ENCODE data around the gene PYGM.

DNA sequence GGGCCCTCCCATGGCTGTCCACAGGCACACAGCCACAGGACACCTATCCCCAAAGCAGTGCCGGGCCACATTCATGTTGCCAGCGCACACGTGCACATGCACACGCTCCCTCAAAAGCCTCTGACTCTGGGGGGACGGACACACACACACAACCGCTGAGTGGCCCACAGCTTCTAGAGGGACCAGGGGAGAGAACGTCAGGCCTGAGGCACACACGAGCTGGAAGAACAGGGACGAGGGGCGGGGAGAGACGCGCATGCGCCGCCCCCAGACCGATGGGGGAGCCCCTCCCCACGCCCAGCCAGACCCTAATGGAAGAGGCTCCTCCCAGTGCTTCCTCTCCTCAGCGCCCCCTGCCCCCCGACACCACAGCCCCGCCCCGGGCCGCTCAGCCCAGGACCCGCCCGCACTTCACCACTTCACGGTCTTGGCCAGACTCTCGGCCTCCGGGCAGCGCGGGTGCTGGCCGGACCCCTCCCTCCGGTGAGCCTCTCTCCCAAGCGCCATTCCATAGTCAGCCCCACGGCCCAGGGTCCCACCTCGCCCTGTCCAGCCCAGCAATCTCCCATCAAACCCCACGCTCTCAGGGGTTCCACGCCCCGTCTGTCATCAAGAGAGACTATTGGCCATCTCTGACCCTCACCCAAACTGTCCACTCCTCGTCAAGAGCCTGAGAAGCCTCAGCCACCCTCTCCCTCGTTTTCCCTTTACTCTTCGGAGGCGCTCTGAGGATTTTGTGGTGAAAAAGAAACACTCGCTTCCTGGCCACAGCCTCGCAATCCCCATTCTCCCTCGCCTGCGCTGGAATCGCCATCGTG is 48.4 kb downstream of the PYGM start:
- TF ChIP-seq POLR2AphosphoS5 (IDR thresholded peaks at IDR 0.05; ENCODE audit: low read depth, low read length) (no peak), TAF1 (IDR thresholded peaks at IDR 0.05; ENCODE audit: borderline replicate concordance, insufficient read depth, low read length) (no peak)
- TF ChIP-seq, protein P1, sequence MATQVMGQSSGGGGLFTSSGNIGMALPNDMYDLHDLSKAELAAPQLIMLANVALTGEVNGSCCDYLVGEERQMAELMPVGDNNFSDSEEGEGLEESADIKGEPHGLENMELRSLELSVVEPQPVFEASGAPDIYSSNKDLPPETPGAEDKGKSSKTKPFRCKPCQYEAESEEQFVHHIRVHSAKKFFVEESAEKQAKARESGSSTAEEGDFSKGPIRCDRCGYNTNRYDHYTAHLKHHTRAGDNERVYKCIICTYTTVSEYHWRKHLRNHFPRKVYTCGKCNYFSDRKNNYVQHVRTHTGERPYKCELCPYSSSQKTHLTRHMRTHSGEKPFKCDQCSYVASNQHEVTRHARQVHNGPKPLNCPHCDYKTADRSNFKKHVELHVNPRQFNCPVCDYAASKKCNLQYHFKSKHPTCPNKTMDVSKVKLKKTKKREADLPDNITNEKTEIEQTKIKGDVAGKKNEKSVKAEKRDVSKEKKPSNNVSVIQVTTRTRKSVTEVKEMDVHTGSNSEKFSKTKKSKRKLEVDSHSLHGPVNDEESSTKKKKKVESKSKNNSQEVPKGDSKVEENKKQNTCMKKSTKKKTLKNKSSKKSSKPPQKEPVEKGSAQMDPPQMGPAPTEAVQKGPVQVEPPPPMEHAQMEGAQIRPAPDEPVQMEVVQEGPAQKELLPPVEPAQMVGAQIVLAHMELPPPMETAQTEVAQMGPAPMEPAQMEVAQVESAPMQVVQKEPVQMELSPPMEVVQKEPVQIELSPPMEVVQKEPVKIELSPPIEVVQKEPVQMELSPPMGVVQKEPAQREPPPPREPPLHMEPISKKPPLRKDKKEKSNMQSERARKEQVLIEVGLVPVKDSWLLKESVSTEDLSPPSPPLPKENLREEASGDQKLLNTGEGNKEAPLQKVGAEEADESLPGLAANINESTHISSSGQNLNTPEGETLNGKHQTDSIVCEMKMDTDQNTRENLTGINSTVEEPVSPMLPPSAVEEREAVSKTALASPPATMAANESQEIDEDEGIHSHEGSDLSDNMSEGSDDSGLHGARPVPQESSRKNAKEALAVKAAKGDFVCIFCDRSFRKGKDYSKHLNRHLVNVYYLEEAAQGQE (IDR thresholded peaks at IDR 0.05; ENCODE audit: insufficient read depth in 1 of 2, low read depth in 2 of 2, low read length in 2 of 2): no peak

All from PFSK-1 (cell line).